Activated CD8-positive, alpha-beta T cell treated with anti-CD3 and anti-CD28 coated beads for 36 hours (primary cell): Measurements from ENCODE around the gene TM9SF1. TPM values are rescaled to one million over a fixed set of nuclear protein-coding genes. Genes with fewer than 3 reads are reported as not detected.

Experiments
- ATAC-seq: fragments of 200-7000 bp; cut with Tn5 transposase; one replicate; pipeline ENCODE4 v1.10.0; 2021; ENCODE audit warnings: mild to moderate bottlenecking, moderate library complexity
- CTCF ChIA-PET: fragments of 350-600 bp; sonication (Branson Sonifier 250); formaldehyde crosslinking; loops from one replicate; lab custom pipeline; 2021; ENCODE audit warnings: antibody characterized with exemption; lab: Charles Lee
- POLR2A ChIA-PET: fragments of 350-600 bp; sonication (Branson Sonifier 250); formaldehyde crosslinking; loops from one replicate; lab custom pipeline; 2021; ENCODE audit warnings: antibody characterized with exemption; lab: Charles Lee
- DNase-seq: peaks from one replicate; pipeline ENCODE4 v3.0.0-alpha.2; 2020
- H3K27ac Mint-ChIP-seq: one replicate; pipeline ENCODE4 v1.8.0; 2021; ENCODE audit warnings: mild to moderate bottlenecking, mixed read lengths
- H3K27me3 Mint-ChIP-seq: one replicate; pipeline ENCODE4 v1.8.0; 2021; ENCODE audit warnings: mixed read lengths
- H3K36me3 Mint-ChIP-seq: one replicate; pipeline ENCODE4 v1.8.0; 2021; ENCODE audit warnings: low read depth, mixed read lengths
- H3K4me1 Mint-ChIP-seq: one replicate; pipeline ENCODE4 v1.8.0; 2021; ENCODE audit warnings: low read depth, mixed read lengths
- H3K4me3 Mint-ChIP-seq: one replicate; pipeline ENCODE4 v1.8.0; 2021; ENCODE audit warnings: mild to moderate bottlenecking, moderate library complexity, mixed read lengths
- H3K9me3 Mint-ChIP-seq: one replicate; pipeline ENCODE4 v1.8.0; 2021; ENCODE audit warnings: mixed read lengths
- intact Hi-C: fragments of 100-400 bp; cut with micrococcal nuclease; formaldehyde crosslinking; loops from one replicate; pipeline ENCODE4 v1.10.0; 2022
- microRNA-seq: library from miRNA; unstranded; fragments of <30 nt; microRNA quantifications from one replicate; pipeline ENCODE4 v1.2.0, GENCODE V29; 2022; ENCODE audit warnings: borderline microRNAs expressed, borderline replicate concordance
- total RNA-seq, 2 experiments: library from RNA; stranded (reverse); gene quantifications; one replicate each; pipeline ENCODE4 v1.2.3, GENCODE V29; 2021
- TF ChIP-seq, protein P1 (sequence below): fragments of 200-600 bp; IDR thresholded peaks from one replicate; pipeline ENCODE4 v1.8.0; 2022; ENCODE audit warnings: antibody characterized with exemption, mild to moderate bottlenecking

The TM9SF1 gene
- total RNA-seq, 2 experiments from 2014 or later = 16.3 to 18.0 TPM

- peaks cover 67% of the 10 kb centered on the region for H3K36me3 Mint-ChIP-seq
- intact Hi-C loops = no loop called here
- ChIA-PET POLR2A (interaction anchor here (0.5 to 5.8 kb wide), 10 partner anchors 7 to 699 kb away, joined by 3 to 53 read pairs (median 4); partner anchors contain the start of genes DCAF11, IPO4, IRF9 and NRL), CTCF (interaction anchor here (3.4 kb wide), 1 partner anchor 22 kb away, joined by 18 read pairs; the partner anchor contains the start of gene IRF9)
- no peaks in the 10 kb centered on the region for H3K27me3 Mint-ChIP-seq
- H3K4me3 Mint-ChIP-seq = peak overlapping the region; percentile 97
- DNase-seq (peak; percentile 53), ATAC-seq (no peak)
- no peaks in the 10 kb centered on the region for H3K9me3 Mint-ChIP-seq
- TF ChIP-seq, protein P1, sequence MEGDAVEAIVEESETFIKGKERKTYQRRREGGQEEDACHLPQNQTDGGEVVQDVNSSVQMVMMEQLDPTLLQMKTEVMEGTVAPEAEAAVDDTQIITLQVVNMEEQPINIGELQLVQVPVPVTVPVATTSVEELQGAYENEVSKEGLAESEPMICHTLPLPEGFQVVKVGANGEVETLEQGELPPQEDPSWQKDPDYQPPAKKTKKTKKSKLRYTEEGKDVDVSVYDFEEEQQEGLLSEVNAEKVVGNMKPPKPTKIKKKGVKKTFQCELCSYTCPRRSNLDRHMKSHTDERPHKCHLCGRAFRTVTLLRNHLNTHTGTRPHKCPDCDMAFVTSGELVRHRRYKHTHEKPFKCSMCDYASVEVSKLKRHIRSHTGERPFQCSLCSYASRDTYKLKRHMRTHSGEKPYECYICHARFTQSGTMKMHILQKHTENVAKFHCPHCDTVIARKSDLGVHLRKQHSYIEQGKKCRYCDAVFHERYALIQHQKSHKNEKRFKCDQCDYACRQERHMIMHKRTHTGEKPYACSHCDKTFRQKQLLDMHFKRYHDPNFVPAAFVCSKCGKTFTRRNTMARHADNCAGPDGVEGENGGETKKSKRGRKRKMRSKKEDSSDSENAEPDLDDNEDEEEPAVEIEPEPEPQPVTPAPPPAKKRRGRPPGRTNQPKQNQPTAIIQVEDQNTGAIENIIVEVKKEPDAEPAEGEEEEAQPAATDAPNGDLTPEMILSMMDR = no peak
- H3K27ac Mint-ChIP-seq = peak overlapping the region; percentile 83
- H3K4me1 Mint-ChIP-seq = peaks cover 59% of the 10 kb centered on the region
Observed at GRCh38 chr14:24139272-24139934, 55.8 kb downstream of the TM9SF1 start.

Small RNA genes lying within 50 kb of the gene (microRNA-seq; reads per million reads assigned to microRNA genes)
- not detected for gene MIR7703

Other genes with a start within 250 kb of the TM9SF1 start
- gene DHRS4, start 241.7 kb downstream of the TM9SF1 start, total RNA-seq = 10 to 100 TPM; 19.9 to 21.7 TPM
- gene DHRS4L2, start 206.5 kb downstream of the TM9SF1 start, total RNA-seq = 10 to 100 TPM; 20.8 to 24.3 TPM
- gene CARMIL3, start 143.4 kb downstream of the TM9SF1 start, total RNA-seq = under 1 TPM; 0.63 to 0.83 TPM
- gene CPNE6, start 123.9 kb downstream of the TM9SF1 start, total RNA-seq = not detected
- gene PCK2, start 101.1 kb downstream of the TM9SF1 start, total RNA-seq = 10 to 100 TPM; 90.3 to 93.1 TPM
- gene DCAF11, start 80.7 kb downstream of the TM9SF1 start, total RNA-seq = 10 to 100 TPM; 59.9 to 63.9 TPM
- gene NRL, start 80.5 kb downstream of the TM9SF1 start, total RNA-seq = 1 to 10 TPM; 1.8 to 2.5 TPM
- under 1 TPM; 0.56 to 0.69 TPM for gene FITM1, start 64.8 kb downstream of the TM9SF1 start, total RNA-seq
- 100 to 1,000 TPM; 451 to 460 TPM for gene PSME1, start 59.2 kb downstream of the TM9SF1 start, total RNA-seq
- 10 to 100 TPM; 39.0 to 39.9 TPM for gene EMC9, start 53.9 kb downstream of the TM9SF1 start, total RNA-seq
- 100 to 1,000 TPM; 440 TPM for gene PSME2, start 48.8 kb downstream of the TM9SF1 start, total RNA-seq
- gene RNF31, start 47.9 kb downstream of the TM9SF1 start, total RNA-seq = 10 to 100 TPM; 71.6 to 75.0 TPM
- 100 to 1,000 TPM; 112 to 118 TPM for gene IRF9, start 34.2 kb downstream of the TM9SF1 start, total RNA-seq
- 10 to 100 TPM; 25.0 to 32.9 TPM for gene REC8, start 23.4 kb downstream of the TM9SF1 start, total RNA-seq
- gene IPO4, start 6.6 kb downstream of the TM9SF1 start, total RNA-seq = 100 to 1,000 TPM in 1 of 2 experiments, 10 to 100 TPM in 1; 98.4 to 102 TPM
- gene TSSK4, start 10.3 kb upstream of the TM9SF1 start, total RNA-seq = under 1 TPM in 1 of 2 experiments, not detected in 1; 0.18 TPM
- 10 to 100 TPM; 55.6 to 61.8 TPM for gene CHMP4A, start 18.0 kb upstream of the TM9SF1 start, total RNA-seq
- 10 to 100 TPM; 11.2 to 11.3 TPM for gene MDP1, start 20.6 kb upstream of the TM9SF1 start, total RNA-seq
- gene NEDD8, start 36.9 kb upstream of the TM9SF1 start, total RNA-seq = 100 to 1,000 TPM; 167 to 172 TPM
- 10 to 100 TPM; 45.6 to 49.3 TPM for gene GMPR2, start 37.5 kb upstream of the TM9SF1 start, total RNA-seq
- gene TINF2, start 47.2 kb upstream of the TM9SF1 start, total RNA-seq = 10 to 100 TPM; 77.4 to 84.9 TPM
- 1 to 10 TPM; 3.0 to 3.1 TPM for gene TGM1, start 67.7 kb upstream of the TM9SF1 start, total RNA-seq
- gene RABGGTA, start 76.2 kb upstream of the TM9SF1 start, total RNA-seq = 10 to 100 TPM; 37.6 to 42.7 TPM
- 10 to 100 TPM; 11.9 to 13.6 TPM for gene DHRS1, start 104.3 kb upstream of the TM9SF1 start, total RNA-seq
- gene NOP9, start 104.4 kb upstream of the TM9SF1 start, total RNA-seq = 10 to 100 TPM; 33.5 to 33.6 TPM
- 10 to 100 TPM; 12.1 to 13.6 TPM for gene CIDEB, start 112.5 kb upstream of the TM9SF1 start, total RNA-seq
- gene LTB4R2, start 114.7 kb upstream of the TM9SF1 start, total RNA-seq = 10 to 100 TPM in 1 of 2 experiments, 1 to 10 TPM in 1; 9.6 to 12.0 TPM
- gene LTB4R, start 116.1 kb upstream of the TM9SF1 start, total RNA-seq = 10 to 100 TPM; 11.6 to 11.7 TPM
- 1 to 10 TPM; 1.3 to 1.5 TPM for gene ADCY4, start 139.6 kb upstream of the TM9SF1 start, total RNA-seq
- gene RIPK3, start 144.6 kb upstream of the TM9SF1 start, total RNA-seq = 1 to 10 TPM; 5.9 to 6.5 TPM
- gene NFATC4, start 172.7 kb upstream of the TM9SF1 start, total RNA-seq = 1 to 10 TPM; 1.3 to 2.0 TPM
- gene NYNRIN, start 203.6 kb upstream of the TM9SF1 start, total RNA-seq = under 1 TPM; 0.05 to 0.27 TPM
- gene CBLN3, start 234.2 kb upstream of the TM9SF1 start, total RNA-seq = 1 to 10 TPM; 2.9 TPM
- 10 to 100 TPM; 47.5 to 51.7 TPM for gene KHNYN, start 234.5 kb upstream of the TM9SF1 start, total RNA-seq
- gene SDR39U1, start 247.3 kb upstream of the TM9SF1 start, total RNA-seq = 10 to 100 TPM; 43.6 to 55.5 TPM